Measurements from ENCODE around the gene CHST1.

GRCh38 chr11:45659031-45659817, 6.2 kb downstream of the CHST1 start:
- TF ChIP-seq, protein P1, sequence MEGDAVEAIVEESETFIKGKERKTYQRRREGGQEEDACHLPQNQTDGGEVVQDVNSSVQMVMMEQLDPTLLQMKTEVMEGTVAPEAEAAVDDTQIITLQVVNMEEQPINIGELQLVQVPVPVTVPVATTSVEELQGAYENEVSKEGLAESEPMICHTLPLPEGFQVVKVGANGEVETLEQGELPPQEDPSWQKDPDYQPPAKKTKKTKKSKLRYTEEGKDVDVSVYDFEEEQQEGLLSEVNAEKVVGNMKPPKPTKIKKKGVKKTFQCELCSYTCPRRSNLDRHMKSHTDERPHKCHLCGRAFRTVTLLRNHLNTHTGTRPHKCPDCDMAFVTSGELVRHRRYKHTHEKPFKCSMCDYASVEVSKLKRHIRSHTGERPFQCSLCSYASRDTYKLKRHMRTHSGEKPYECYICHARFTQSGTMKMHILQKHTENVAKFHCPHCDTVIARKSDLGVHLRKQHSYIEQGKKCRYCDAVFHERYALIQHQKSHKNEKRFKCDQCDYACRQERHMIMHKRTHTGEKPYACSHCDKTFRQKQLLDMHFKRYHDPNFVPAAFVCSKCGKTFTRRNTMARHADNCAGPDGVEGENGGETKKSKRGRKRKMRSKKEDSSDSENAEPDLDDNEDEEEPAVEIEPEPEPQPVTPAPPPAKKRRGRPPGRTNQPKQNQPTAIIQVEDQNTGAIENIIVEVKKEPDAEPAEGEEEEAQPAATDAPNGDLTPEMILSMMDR (IDR thresholded peaks at IDR 0.05; ENCODE audit: extremely low read depth in 1 of 2, insufficient read depth in 1 of 2, low read depth in 1 of 2, low read length in 2 of 2): no peak
- TF ChIP-seq POLR2A (IDR thresholded peaks at IDR 0.05; ENCODE audit: low read depth, low read length) (no peak), MAX (IDR thresholded peaks at IDR 0.05; ENCODE audit: insufficient read depth, insufficient read length) (no peak), POLR2AphosphoS5 (IDR thresholded peaks at IDR 0.05; ENCODE audit: insufficient read depth, low read depth, low read length) (no peak)

Data from endothelial cell of umbilical vein (primary cell).